HG03196 (cell line): ENCODE measurements around the gene SLC35F2.
"Not testable (repeated sequence)": the region's sequence is repeated elsewhere in the genome, so short reads cannot be mapped to it uniquely, and the experiment has no call there.

ENCODE experiments used
- ATAC-seq: cut with Tn5 transposase; IDR thresholded peaks from one replicate; pipeline ENCODE4 v1.9.1; 2021; ENCODE audit not compliant: unreplicated experiment

Gene SLC35F2

GRCh38 chr11:107791343-107792048 is 67.1 kb downstream of the SLC35F2 start:
- no peak for ATAC-seq

GRCh38 chr11:107789767-107790166 is 68.8 kb downstream of the SLC35F2 start:
- no peak for ATAC-seq

GRCh38 chr11:107787733-107788132 is 70.9 kb downstream of the SLC35F2 start:
- ATAC-seq, result no peak

- ATAC-seq, result no peak
These were observed 73.2 kb downstream of the SLC35F2 start for GRCh38 chr11:107785401-107785800.

GRCh38 chr11:107783121-107783520 is 75.5 kb downstream of the SLC35F2 start:
- no peak for ATAC-seq

GRCh38 chr11:107780775-107781174 is 77.8 kb downstream of the SLC35F2 start:
- ATAC-seq, result no peak

- ATAC-seq, result no peak
These were observed 78.5 kb downstream of the SLC35F2 start for GRCh38 chr11:107780136-107780535.

- no peak for ATAC-seq
These were observed 79.6 kb downstream of the SLC35F2 start for GRCh38 chr11:107778839-107779517.

GRCh38 chr11:107777110-107777509 is 81.5 kb downstream of the SLC35F2 start:
- ATAC-seq, result no peak

GRCh38 chr11:107776062-107776461 is 82.5 kb downstream of the SLC35F2 start:
- no peak for ATAC-seq

GRCh38 chr11:107770551-107770951 is 88.0 kb downstream of the SLC35F2 start:
- no peak for ATAC-seq

- no peak for ATAC-seq
These were observed 89.4 kb downstream of the SLC35F2 start for GRCh38 chr11:107769189-107769588.

- ATAC-seq, result not testable (repeated sequence)
These were observed 99.8 kb downstream of the SLC35F2 start for GRCh38 chr11:107758719-107759355.

GRCh38 chr11:107757661-107758060 is 100.9 kb downstream of the SLC35F2 start:
- no peak for ATAC-seq

GRCh38 chr11:107756553-107756952 is 102.0 kb downstream of the SLC35F2 start:
- ATAC-seq, result no peak

- no peak for ATAC-seq
These were observed 105.4 kb downstream of the SLC35F2 start for GRCh38 chr11:107752949-107753822.

GRCh38 chr11:107752508-107752907 is 106.1 kb downstream of the SLC35F2 start:
- ATAC-seq, result no peak

- ATAC-seq, result no peak
These were observed 107.5 kb downstream of the SLC35F2 start for GRCh38 chr11:107751082-107751481.

- no peak for ATAC-seq
These were observed 108.3 kb downstream of the SLC35F2 start for GRCh38 chr11:107750313-107750712.

GRCh38 chr11:107747622-107748021 is 111.0 kb downstream of the SLC35F2 start:
- no peak for ATAC-seq

- ATAC-seq, result no peak
These were observed 113.9 kb downstream of the SLC35F2 start for GRCh38 chr11:107744736-107745135.
